K562 (cell line): ENCODE measurements around the gene TIGIT.

ENCODE experiments used
- DNMT1 ChIP-seq: fragments of 450-650 bp; IDR thresholded peaks from 2 replicates; pipeline ENCODE4 v1.6.1; 2016; ENCODE audit warnings: antibody characterized with exemption, mild to moderate bottlenecking
- E2F6 ChIP-seq, 2 experiments: IDR thresholded peaks; 2 replicates each; pipeline ENCODE4 v1.6.1; 2011; ENCODE audit warnings: borderline replicate concordance in 1 of 2, control low read depth in 1 of 2, low read depth in 1 of 2, low read length in 1 of 2, mild to moderate bottlenecking in 1 of 2, mixed read lengths in 1 of 2, moderate library complexity in 1 of 2; ENCODE audit not compliant: insufficient read depth in 1 of 2, insufficient read length in 1 of 2, poor library complexity in 1 of 2, severe bottlenecking in 1 of 2; ENCODE audit errors: extremely low read depth in 1 of 2
- GATA2 ChIP-seq: sonication (generic); formaldehyde crosslinking; IDR thresholded peaks from 2 replicates; pipeline ENCODE4 v1.4.0; 2020; ENCODE audit warnings: mild to moderate bottlenecking, missing genetic modification reagents
- KDM4B ChIP-seq, 2 experiments: fragments of 450-650 bp in 1 of 2; sonication (generic) in 1 of 2; IDR thresholded peaks; 2 replicates each; pipeline ENCODE4 v1.6.1; 2016 to 2017; ENCODE audit warnings: borderline replicate concordance in 2 of 2, antibody characterized with exemption in 1 of 2, low read depth in 1 of 2, mild to moderate bottlenecking in 1 of 2
- SRSF3 ChIP-seq: fragments of 200-400 bp; formaldehyde crosslinking; IDR thresholded peaks from 2 replicates; pipeline ENCODE4 v1.6.1; 2016; ENCODE audit warnings: mild to moderate bottlenecking, low read length, moderate library complexity; ENCODE audit not compliant: insufficient read depth
- TEAD1 ChIP-seq, 2 experiments: fragments of 450-650 bp in 1 of 2; sonication (generic) in 1 of 2; formaldehyde crosslinking; IDR thresholded peaks; 2 replicates each; pipeline versions ENCODE4 v1.4.0 to v1.8.0; 2020 to 2022; ENCODE audit warnings: mild to moderate bottlenecking in 2 of 2, missing genetic modification reagents in 1 of 2
- ZNF274 ChIP-seq: IDR thresholded peaks from 2 replicates; pipeline ENCODE4 v1.6.1; 2011; ENCODE audit warnings: low read depth, mild to moderate bottlenecking, low read length, moderate library complexity, borderline replicate concordance

- no peak for TF ChIP-seq E2F6 (IDR thresholded peaks at IDR 0.05; ENCODE audit: borderline replicate concordance in 1 of 2, extremely low read depth in 1 of 2, insufficient read depth in 1 of 2, insufficient read length in 1 of 2, low read depth in 1 of 2, low read length in 1 of 2, poor library complexity in 1 of 2, severe bottlenecking in 1 of 2)
- TF ChIP-seq TEAD1 (CRISPR knock-in tag; IDR thresholded peaks at IDR 0.05): no peak
- TF ChIP-seq KDM4B (IDR thresholded peaks at IDR 0.05; ENCODE audit: borderline replicate concordance in 2 of 2, low read depth in 1 of 2): no peak
- TF ChIP-seq ZNF274: no peak
- no peak for TF ChIP-seq DNMT1
- no peak for TF ChIP-seq SRSF3
- no peak for TF ChIP-seq GATA2 (CRISPR knock-in tag)
Observed at GRCh38 chr3:114307832-114308231, 14.0 kb downstream of the TIGIT start.
